Measurements from ENCODE around the gene PROC. TPM values are rescaled to one million over a fixed set of nuclear protein-coding genes. Genes with fewer than 3 reads are reported as not detected.

Gene PROC
- total RNA-seq, 1 donor from 2014 or later: 8.9 TPM

GRCh38 chr2:127421871-127422558, 3.8 kb downstream of the PROC start:
- peak overlapping the region; percentile 61 for H3K4me3 Mint-ChIP-seq
- H3K9me3 Mint-ChIP-seq: no peaks in the 10 kb centered on the region
- H3K4me1 Mint-ChIP-seq (ENCODE audit: unreplicated experiment): peaks cover 18% of the 10 kb centered on the region
- no peak overlapping the region for H3K27ac Mint-ChIP-seq
- no peaks in the 10 kb centered on the region for H3K36me3 Mint-ChIP-seq
- DNase-seq (ENCODE audit: extremely low spot score, unreplicated experiment): peak; percentile 62
- peaks cover 70% of the 10 kb centered on the region for H3K27me3 Mint-ChIP-seq
- TF ChIP-seq CTCF (conservative IDR thresholded peaks at IDR 0.05): no peak

GRCh38 chr2:127422559-127423477, 4.6 kb downstream of the PROC start:
- Mint-ChIP-seq H3K4me1 (ENCODE audit: unreplicated experiment) (peaks cover 16% of the 10 kb centered on the region), H3K27ac (no peak overlapping the region), H3K4me3 (peak overlapping the region; percentile 81), H3K27me3 (peaks cover 62% of the 10 kb centered on the region), H3K9me3 (no peaks in the 10 kb centered on the region), H3K36me3 (no peaks in the 10 kb centered on the region)
- no peak for TF ChIP-seq CTCF (conservative IDR thresholded peaks at IDR 0.05)
- DNase-seq (ENCODE audit: extremely low spot score, unreplicated experiment): no peak

- no peak for TF ChIP-seq CTCF (conservative IDR thresholded peaks at IDR 0.05)
- Mint-ChIP-seq H3K4me3 (peak overlapping the region; percentile 78), H3K27me3 (peaks cover 58% of the 10 kb centered on the region)
These were observed 5.2 kb downstream of the PROC start for GRCh38 chr2:127423478-127423843.

GRCh38 chr2:127423880-127424279, 5.7 kb downstream of the PROC start:
- Mint-ChIP-seq H3K9me3 (no peaks in the 10 kb centered on the region), H3K27ac (peak overlapping the region; percentile 23), H3K36me3 (no peaks in the 10 kb centered on the region), H3K27me3 (peaks cover 58% of the 10 kb centered on the region), H3K4me1 (ENCODE audit: unreplicated experiment) (peaks cover 10% of the 10 kb centered on the region), H3K4me3 (peak overlapping the region; percentile 78)
- TF ChIP-seq CTCF (conservative IDR thresholded peaks at IDR 0.05): peak; percentile 62
- no peak for DNase-seq (ENCODE audit: extremely low spot score, unreplicated experiment)

More at GRCh38 chr2:127423478-127423843, 5.2 kb downstream of the PROC start:
- Mint-ChIP-seq H3K36me3 (no peaks in the 10 kb centered on the region), H3K9me3 (no peaks in the 10 kb centered on the region), H3K27ac (peak overlapping the region; percentile 23), H3K4me1 (ENCODE audit: unreplicated experiment) (peaks cover 10% of the 10 kb centered on the region)
- DNase-seq (ENCODE audit: extremely low spot score, unreplicated experiment): no peak

- no peak for DNase-seq (ENCODE audit: extremely low spot score, unreplicated experiment)
- peaks cover 10% of the 10 kb centered on the region for H3K4me1 Mint-ChIP-seq (ENCODE audit: unreplicated experiment)
- peaks cover 55% of the 10 kb centered on the region for H3K27me3 Mint-ChIP-seq
- peak overlapping the region; percentile 57 for H3K4me3 Mint-ChIP-seq
- no peak overlapping the region for H3K27ac Mint-ChIP-seq
- no peaks in the 10 kb centered on the region for H3K36me3 Mint-ChIP-seq
- TF ChIP-seq CTCF (conservative IDR thresholded peaks at IDR 0.05): no peak
- H3K9me3 Mint-ChIP-seq: no peaks in the 10 kb centered on the region
These were observed 6.6 kb downstream of the PROC start for GRCh38 chr2:127424598-127425520.

All from type B pancreatic cell (in vitro differentiated cells).